GM12865 (cell line): ENCODE data around the gene TTC21B.

Experiments
- DNase-seq: peaks from one replicate; pipeline ENCODE4 v3.0.0; 2010; ENCODE audit warnings: low read depth
- H3K4me3 ChIP-seq: 2 replicates; pipeline ENCODE4 v1.5.1; 2011; ENCODE audit warnings: mild to moderate bottlenecking, low read depth, low read length, control low read depth
- CTCF ChIP-seq: IDR thresholded peaks from 2 replicates; pipeline ENCODE4 v1.5.1; 2011; ENCODE audit warnings: low read length, control low read depth, low read depth, inconsistent platforms; ENCODE audit not compliant: insufficient read depth; ENCODE audit errors: missing control alignments

The TTC21B gene

GRCh38 chr2:165843351-165843750, 110.2 kb downstream of the TTC21B start:
- DNase-seq = no peak
- H3K4me3 ChIP-seq = no peak overlapping the region
- no peak for TF ChIP-seq CTCF

GRCh38 chr2:165840333-165840958, 113.1 kb downstream of the TTC21B start:
- TF ChIP-seq CTCF = no peak
- no peak overlapping the region for H3K4me3 ChIP-seq
- no peak for DNase-seq

- TF ChIP-seq CTCF = no peak
- no peak overlapping the region for H3K4me3 ChIP-seq
- no peak for DNase-seq
These were observed 114.0 kb downstream of the TTC21B start for GRCh38 chr2:165839610-165840009.

- no peak for TF ChIP-seq CTCF
- H3K4me3 ChIP-seq = no peak overlapping the region
- DNase-seq = no peak
These were observed 116.5 kb downstream of the TTC21B start for GRCh38 chr2:165837122-165837521.

- TF ChIP-seq CTCF = no peak
- H3K4me3 ChIP-seq = no peak overlapping the region
- DNase-seq = no peak
These were observed 118.2 kb downstream of the TTC21B start for GRCh38 chr2:165835363-165835762.

- no peak for TF ChIP-seq CTCF
- DNase-seq = no peak
- no peak overlapping the region for H3K4me3 ChIP-seq
These were observed 120.4 kb downstream of the TTC21B start for GRCh38 chr2:165833156-165833555.

GRCh38 chr2:165827921-165828276, 125.7 kb downstream of the TTC21B start:
- no peak for TF ChIP-seq CTCF
- no peak for DNase-seq

More at GRCh38 chr2:165827921-165828276, 125.7 kb downstream of the TTC21B start:
- H3K4me3 ChIP-seq = no peak overlapping the region
